Body of pancreas (tissue), 4 donors: Measurements from ENCODE around the gene PSMA2.

Experiments
- CTCF ChIP-seq, 7 experiments: fragments of 450-650 bp in 4 of 7; fragments of 200-600 bp in 3 of 7; sonication (generic) in 3 of 7; IDR thresholded peaks; one replicate each; pipeline ENCODE4 v1.5.1; 2016 to 2019; ENCODE audit warnings: antibody characterized with exemption in 7 of 7
- POLR2A ChIP-seq, 3 donors: fragments of 450-650 bp; IDR thresholded peaks; one replicate each; pipeline ENCODE4 v1.6.1; 2016; ENCODE audit warnings: antibody characterized with exemption in 3 of 3, mild to moderate bottlenecking in 2 of 3

DNA sequence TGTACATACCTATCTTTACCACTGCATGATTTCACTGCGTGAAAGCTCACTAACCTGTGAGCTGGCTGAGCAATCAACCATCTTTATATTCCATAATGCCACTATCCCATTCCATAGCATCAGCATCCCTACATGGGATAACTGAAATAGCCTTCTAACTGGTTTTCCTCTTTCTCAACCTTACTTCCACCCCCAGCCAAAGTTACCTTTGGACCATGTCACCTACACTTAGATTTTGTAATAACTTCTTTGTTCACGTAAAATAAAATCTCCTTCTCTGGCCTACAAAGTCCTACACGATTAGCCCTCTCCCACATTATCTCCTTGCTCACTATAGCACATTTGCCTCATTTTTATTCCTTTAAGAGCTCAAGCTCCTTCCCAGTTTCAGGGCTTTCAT lies 2.5 kb downstream of the PSMA2 start:
- TF ChIP-seq CTCF (IDR thresholded peaks at IDR 0.05) (no peak), POLR2A (IDR thresholded peaks at IDR 0.05) (no peak)
